ENCODE results near the gene ZGLP1. TPM values are rescaled to one million over a fixed set of nuclear protein-coding genes. Genes with fewer than 3 reads are reported as not detected.

The ZGLP1 gene
- total RNA-seq, 2 donors from 2014 or later = 5.3 TPM; not detected in 1

DNA sequence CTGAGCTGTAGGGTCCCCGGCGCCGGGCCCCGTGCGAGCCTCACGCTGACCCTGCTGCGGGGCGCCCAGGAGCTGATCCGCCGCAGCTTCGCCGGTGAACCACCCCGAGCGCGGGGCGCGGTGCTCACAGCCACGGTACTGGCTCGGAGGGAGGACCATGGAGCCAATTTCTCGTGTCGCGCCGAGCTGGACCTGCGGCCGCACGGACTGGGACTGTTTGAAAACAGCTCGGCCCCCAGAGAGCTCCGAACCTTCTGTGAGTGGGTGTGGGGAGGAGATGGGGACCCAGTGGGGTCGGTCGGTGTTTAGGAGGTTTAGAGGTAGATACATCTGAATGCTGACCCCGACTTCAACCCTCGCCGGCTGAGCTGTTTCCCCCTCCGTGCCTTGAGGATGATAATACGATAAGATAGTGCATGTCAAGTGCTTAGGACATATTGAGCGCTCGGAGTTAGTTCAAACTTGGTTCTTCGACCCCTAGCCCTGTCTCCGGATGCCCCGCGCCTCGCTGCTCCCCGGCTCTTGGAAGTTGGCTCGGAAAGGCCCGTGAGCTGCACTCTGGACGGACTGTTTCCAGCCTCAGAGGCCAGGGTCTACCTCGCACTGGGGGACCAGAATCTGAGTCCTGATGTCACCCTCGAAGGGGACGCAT is 17.9 kb downstream of the ZGLP1 start:
- H3K27me3 ChIP-seq (replicated peaks; ENCODE audit: insufficient read depth) = peaks cover 36% of the 10 kb centered on the region
- DNase-seq (ENCODE audit: low spot score) = no peak
- H3K4me1 ChIP-seq (ENCODE audit: control insufficient read depth in 1 of 2, low read depth in 2 of 2) = peaks cover 51 to 65% of the 10 kb centered on the region in 2 donors
- no peak for ATAC-seq (ENCODE audit: insufficient number of reproducible peaks, low FRiP score, low read depth)
- H3K4me3 ChIP-seq = peak overlapping the region; percentile 74
- no peaks in the 10 kb centered on the region for H3K36me3 ChIP-seq
- H3K9me3 ChIP-seq = no peaks in the 10 kb centered on the region
- H3K27ac ChIP-seq = peak overlapping the region in 1 of 2 donors; percentile 28
- TF ChIP-seq, protein P1, sequence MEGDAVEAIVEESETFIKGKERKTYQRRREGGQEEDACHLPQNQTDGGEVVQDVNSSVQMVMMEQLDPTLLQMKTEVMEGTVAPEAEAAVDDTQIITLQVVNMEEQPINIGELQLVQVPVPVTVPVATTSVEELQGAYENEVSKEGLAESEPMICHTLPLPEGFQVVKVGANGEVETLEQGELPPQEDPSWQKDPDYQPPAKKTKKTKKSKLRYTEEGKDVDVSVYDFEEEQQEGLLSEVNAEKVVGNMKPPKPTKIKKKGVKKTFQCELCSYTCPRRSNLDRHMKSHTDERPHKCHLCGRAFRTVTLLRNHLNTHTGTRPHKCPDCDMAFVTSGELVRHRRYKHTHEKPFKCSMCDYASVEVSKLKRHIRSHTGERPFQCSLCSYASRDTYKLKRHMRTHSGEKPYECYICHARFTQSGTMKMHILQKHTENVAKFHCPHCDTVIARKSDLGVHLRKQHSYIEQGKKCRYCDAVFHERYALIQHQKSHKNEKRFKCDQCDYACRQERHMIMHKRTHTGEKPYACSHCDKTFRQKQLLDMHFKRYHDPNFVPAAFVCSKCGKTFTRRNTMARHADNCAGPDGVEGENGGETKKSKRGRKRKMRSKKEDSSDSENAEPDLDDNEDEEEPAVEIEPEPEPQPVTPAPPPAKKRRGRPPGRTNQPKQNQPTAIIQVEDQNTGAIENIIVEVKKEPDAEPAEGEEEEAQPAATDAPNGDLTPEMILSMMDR (IDR thresholded peaks at IDR 0.05) = no peak

GRCh38 chr19:10290876-10291553 is 18.6 kb downstream of the ZGLP1 start:
- Histone ChIP-seq H3K4me3 (peak overlapping the region; percentile 74), H3K27ac (peak overlapping the region in 1 of 2 donors; percentile 28), H3K4me1 (ENCODE audit: control insufficient read depth in 1 of 2, low read depth in 2 of 2) (peaks cover 51 to 67% of the 10 kb centered on the region in 2 donors), H3K36me3 (no peaks in the 10 kb centered on the region), H3K27me3 (replicated peaks; ENCODE audit: insufficient read depth) (peaks cover 36% of the 10 kb centered on the region), H3K9me3 (no peaks in the 10 kb centered on the region)
- DNase-seq (ENCODE audit: low spot score) (no peak), ATAC-seq (ENCODE audit: insufficient number of reproducible peaks, low FRiP score, low read depth) (no peak)
- TF ChIP-seq, protein P1 (IDR thresholded peaks at IDR 0.05) = no peak

- no peak for ATAC-seq (ENCODE audit: insufficient number of reproducible peaks, low FRiP score, low read depth)
- Histone ChIP-seq H3K36me3 (no peaks in the 10 kb centered on the region), H3K27ac (no peak overlapping the region), H3K9me3 (no peaks in the 10 kb centered on the region), H3K27me3 (replicated peaks; ENCODE audit: insufficient read depth) (peaks cover 35% of the 10 kb centered on the region), H3K4me1 (ENCODE audit: control insufficient read depth in 1 of 2, low read depth in 2 of 2) (peaks cover 47 to 61% of the 10 kb centered on the region in 2 donors), H3K4me3 (peak overlapping the region; percentile 74)
- TF ChIP-seq, protein P1 (IDR thresholded peaks at IDR 0.05) = no peak
- DNase-seq (ENCODE audit: low spot score) = no peak
These were observed 19.2 kb downstream of the ZGLP1 start for GRCh38 chr19:10290357-10290875.

DNA sequence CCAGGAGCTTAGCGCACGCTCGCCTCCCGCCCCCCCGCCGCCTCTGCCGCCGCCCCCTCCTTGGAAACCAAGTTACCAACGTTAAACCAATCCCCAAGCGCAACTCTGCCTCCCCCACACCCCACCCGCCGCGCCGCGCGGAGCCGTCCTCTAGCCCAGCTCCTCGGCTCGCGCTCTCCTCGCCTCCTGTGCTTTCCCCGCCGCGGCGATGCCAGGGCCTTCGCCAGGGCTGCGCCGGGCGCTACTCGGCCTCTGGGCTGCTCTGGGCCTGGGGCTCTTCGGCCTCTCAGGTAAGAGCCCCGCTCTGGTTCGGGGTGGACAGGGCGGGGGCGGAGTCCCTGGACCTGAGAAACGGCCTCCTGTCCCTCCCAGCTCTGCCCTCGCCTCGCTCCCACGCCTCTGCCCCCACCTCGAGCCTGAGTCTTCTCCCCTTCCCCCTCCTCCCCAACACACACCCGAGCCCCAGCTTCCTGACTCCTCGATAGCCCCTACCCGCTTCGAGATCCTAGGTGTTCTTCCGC is 19.7 kb downstream of the ZGLP1 start, which contains the start of gene ICAM5:
TSS of gene ICAM5 (plus strand) at position 117 of the 521 bp plus-strand sequence. CDS start at position 209, 92 bp downstream.
- no peaks in the 10 kb centered on the region for H3K9me3 ChIP-seq
- H3K4me1 ChIP-seq (ENCODE audit: control insufficient read depth in 1 of 2, low read depth in 2 of 2) = peaks cover 45 to 58% of the 10 kb centered on the region in 2 donors
- H3K36me3 ChIP-seq = no peaks in the 10 kb centered on the region
- no peak for ATAC-seq (ENCODE audit: insufficient number of reproducible peaks, low FRiP score, low read depth)
- peaks cover 30% of the 10 kb centered on the region for H3K27me3 ChIP-seq (replicated peaks; ENCODE audit: insufficient read depth)
- DNase-seq (ENCODE audit: low spot score) = no peak
- TF ChIP-seq, protein P1 (IDR thresholded peaks at IDR 0.05) = no peak
- no peak within 1 kb of the TSS for H3K27ac ChIP-seq
- peak within 1 kb of the TSS; percentile 74 for H3K4me3 ChIP-seq

Data from thoracic aorta (tissue), 2 donors.